Liver (tissue), 9 donors: ENCODE data around the gene MTFR1L. TPM values are rescaled to one million over a fixed set of nuclear protein-coding genes. Genes with fewer than 3 reads are reported as not detected.

Experiments used
- DNase-seq: peaks from one replicate; pipeline ENCODE4 v3.0.0-alpha.2; 2017; ENCODE audit warnings: low spot score
- H3K27ac ChIP-seq, 2 donors: one replicate each; pipeline ENCODE4 v1.7.0; 2013; ENCODE audit warnings: inconsistent platforms in 2 of 2, low read length in 2 of 2, control low read depth in 1 of 2, low read depth in 1 of 2, mild to moderate bottlenecking in 1 of 2
- H3K27me3 ChIP-seq, 4 donors: one replicate each; pipeline versions ENCODE4 v1.6.1 to v1.7.0; 2013; ENCODE audit warnings: low read length in 3 of 4, inconsistent platforms in 1 of 4, mild to moderate bottlenecking in 1 of 4, moderate library complexity in 1 of 4; ENCODE audit not compliant: control insufficient read depth in 4 of 4, insufficient read depth in 4 of 4
- H3K36me3 ChIP-seq, 4 donors: one replicate each; pipeline versions ENCODE4 v1.6.1 to v1.7.0; 2013; ENCODE audit warnings: low read length in 3 of 4, mild to moderate bottlenecking in 3 of 4, low read depth in 1 of 4, moderate library complexity in 1 of 4; ENCODE audit not compliant: control insufficient read depth in 4 of 4, insufficient read depth in 3 of 4
- H3K4me1 ChIP-seq, 4 donors: one replicate each; pipeline versions ENCODE4 v1.6.1 to v1.7.0; 2013; ENCODE audit warnings: low read length in 3 of 4, mild to moderate bottlenecking in 3 of 4, moderate library complexity in 1 of 4; ENCODE audit not compliant: control insufficient read depth in 4 of 4, insufficient read depth in 4 of 4
- H3K4me3 ChIP-seq, 3 donors: one replicate each; pipeline versions ENCODE4 v1.6.1 to v1.7.0; 2013; ENCODE audit warnings: low read length in 3 of 3, control low read depth in 1 of 3, low read depth in 1 of 3, mild to moderate bottlenecking in 1 of 3
- H3K9ac ChIP-seq, 2 donors: one replicate each; pipeline ENCODE4 v1.7.0; 2013; ENCODE audit warnings: low read length in 2 of 2, mild to moderate bottlenecking in 2 of 2, moderate library complexity in 2 of 2, control low read depth in 1 of 2, low read depth in 1 of 2
- H3K9me3 ChIP-seq, 4 donors: one replicate each; pipeline versions ENCODE4 v1.6.1 to v1.7.0; 2013; ENCODE audit warnings: low read length in 3 of 4; ENCODE audit not compliant: control insufficient read depth in 4 of 4
- ATF3 ChIP-seq: IDR thresholded peaks from 2 replicates; pipeline ENCODE4 v1.6.1; 2016; ENCODE audit warnings: antibody characterized with exemption
- CTCF ChIP-seq: fragments of 150-350 bp; IDR thresholded peaks from 2 replicates; pipeline ENCODE4 v1.5.1; 2017; ENCODE audit warnings: improper control_type of control experiment, low read depth, low read length; ENCODE audit not compliant: missing input control
- EGR1 ChIP-seq, 2 donors: IDR thresholded peaks; 2 replicates each; pipeline ENCODE4 v1.6.1; 2016 to 2018; ENCODE audit warnings: antibody characterized with exemption in 2 of 2, low read depth in 2 of 2
- FOXA1 ChIP-seq: IDR thresholded peaks from 2 replicates; pipeline ENCODE4 v1.6.1; 2016; ENCODE audit warnings: antibody characterized with exemption
- FOXA2 ChIP-seq: IDR thresholded peaks from 2 replicates; pipeline ENCODE4 v1.6.1; 2016; ENCODE audit warnings: antibody characterized with exemption
- GABPA ChIP-seq, 2 donors: IDR thresholded peaks in 1 of 2; conservative IDR thresholded peaks in 1 of 2; 2 replicates each; pipeline ENCODE4 v1.6.1; 2016; ENCODE audit warnings: antibody characterized with exemption in 2 of 2, mild to moderate bottlenecking in 1 of 2, moderate library complexity in 1 of 2
- HNF4A ChIP-seq, 2 donors: conservative IDR thresholded peaks; 2 replicates each; pipeline ENCODE4 v1.6.1; 2016; ENCODE audit warnings: antibody characterized with exemption in 2 of 2, mild to moderate bottlenecking in 2 of 2
- JUND ChIP-seq, 2 donors: IDR thresholded peaks; 2 replicates each; pipeline ENCODE4 v1.6.1; 2016; ENCODE audit warnings: antibody characterized with exemption in 2 of 2
- MAX ChIP-seq: IDR thresholded peaks from 2 replicates; pipeline ENCODE4 v1.6.1; 2016; ENCODE audit warnings: antibody characterized with exemption
- NR2F2 ChIP-seq: IDR thresholded peaks from 2 replicates; pipeline ENCODE4 v1.6.1; 2016; ENCODE audit warnings: antibody characterized with exemption
- RAD21 ChIP-seq, 2 donors: IDR thresholded peaks; 2 replicates each; pipeline ENCODE4 v1.6.1; 2016; ENCODE audit warnings: antibody characterized with exemption in 2 of 2, mild to moderate bottlenecking in 2 of 2
- REST ChIP-seq: IDR thresholded peaks from 2 replicates; pipeline ENCODE4 v1.6.1; 2016; ENCODE audit warnings: antibody characterized with exemption, mild to moderate bottlenecking
- RXRA ChIP-seq, 2 donors: IDR thresholded peaks; 2 replicates each; pipeline ENCODE4 v1.6.1; 2017 to 2018; ENCODE audit warnings: antibody characterized with exemption in 2 of 2, mild to moderate bottlenecking in 1 of 2
- SP1 ChIP-seq: IDR thresholded peaks from 2 replicates; pipeline ENCODE4 v1.6.1; 2018; ENCODE audit warnings: antibody characterized with exemption, mild to moderate bottlenecking
- TAF1 ChIP-seq: conservative IDR thresholded peaks from 2 replicates; pipeline ENCODE4 v1.6.1; 2016; ENCODE audit warnings: antibody characterized with exemption, mild to moderate bottlenecking
- WGBS: extraction: QIAGEN DNeasy Blood & Tissue Kit; methylation state at CpG from one replicate; pipeline ENCODE4 v1.1.7; 2013; 5-methylcytosine and 5-hydroxymethylcytosine counted together
- polyA plus RNA-seq, 2 donors: library from polyadenylated mRNA; stranded (reverse) in 1 of 2; unstranded in 1 of 2; fragments of 200-250 nt in 1 of 2; fragments of >200 nt in 1 of 2; fragmentation: Nextera tagmentation in 1 of 2; extraction: Ambion mirVana in 1 of 2; gene quantifications; one replicate each; pipeline versions ENCODE4 v1.2.1 to v1.2.3, GENCODE V29; 2013 to 2015
- total RNA-seq, 2 donors: library from RNA; depleted of rRNA; stranded (reverse); fragments of >200 nt; gene quantifications; one replicate each; pipeline ENCODE4 v1.2.3, GENCODE V29; 2014
- donor health status: healthy.
- donor health status: healthy.
- donor health status: healthy.
- donor health status: healthy.
- donor health status: healthy.

The MTFR1L gene
- total and polyA plus RNA-seq, 4 donors: 22.5 to 48.4 (median 40.2) TPM

- Histone ChIP-seq H3K9ac (no peak overlapping the region), H3K4me3 (no peak overlapping the region), H3K9me3 (no peaks in the 10 kb centered on the region), H3K36me3 (no peaks in the 10 kb centered on the region), H3K27ac (peak overlapping the region in 1 of 2 donors; percentile 29), H3K4me1 (peaks cover 28 to 81% (median 77%) of the 10 kb centered on the region in 4 donors), H3K27me3 (no peaks in the 10 kb centered on the region)
- DNase-seq: no peak
- 73% methylated on average over 6 of the region's 6 CpGs for WGBS
- TF ChIP-seq NR2F2 (peak; percentile 67), RAD21 (IDR thresholded peaks at IDR 0.05) (no peak)
Measured at GRCh38 chr1:25869909-25870606, 50.3 kb downstream of the MTFR1L start.

GRCh38 chr1:25870614-25871013 lies 50.9 kb downstream of the MTFR1L start:
- WGBS: 36% methylated on average over 1 of the region's 1 CpG
- Histone ChIP-seq H3K4me1 (peaks cover 28 to 84% (median 78%) of the 10 kb centered on the region in 4 donors), H3K27me3 (no peaks in the 10 kb centered on the region), H3K9me3 (no peaks in the 10 kb centered on the region), H3K27ac (peak overlapping the region in 1 of 2 donors; percentile 29), H3K36me3 (no peaks in the 10 kb centered on the region), H3K9ac (no peak overlapping the region), H3K4me3 (no peak overlapping the region)
- DNase-seq: no peak
- TF ChIP-seq TAF1 (no peak), SP1 (no peak), FOXA2 (no peak), CTCF (no peak), NR2F2 (no peak), GABPA (IDR thresholded peaks at IDR 0.05 in 1 of 2, conservative IDR thresholded peaks at IDR 0.05 in 1 of 2) (no peak), EGR1 (IDR thresholded peaks at IDR 0.05; ENCODE audit: low read depth in 2 of 2) (no peak), ATF3 (no peak), FOXA1 (no peak), JUND (IDR thresholded peaks at IDR 0.05) (no peak), MAX (no peak), RXRA (IDR thresholded peaks at IDR 0.05) (no peak), REST (no peak), HNF4A (conservative IDR thresholded peaks at IDR 0.05) (no peak)
